HG02763 (cell line): ENCODE results near the gene INHA.
A peak's percentile ranks its signal among the peaks of the same experiment; 100 is the strongest.

Experiments
- ATAC-seq: cut with Tn5 transposase; IDR thresholded peaks from one replicate; pipeline ENCODE4 v1.9.1; 2021; ENCODE audit warnings: mild to moderate bottlenecking, moderate library complexity; ENCODE audit not compliant: unreplicated experiment

INHA gene

GRCh38 chr2:219608399-219608964, 36.4 kb downstream of the INHA start:
- ATAC-seq, result no peak

DNA sequence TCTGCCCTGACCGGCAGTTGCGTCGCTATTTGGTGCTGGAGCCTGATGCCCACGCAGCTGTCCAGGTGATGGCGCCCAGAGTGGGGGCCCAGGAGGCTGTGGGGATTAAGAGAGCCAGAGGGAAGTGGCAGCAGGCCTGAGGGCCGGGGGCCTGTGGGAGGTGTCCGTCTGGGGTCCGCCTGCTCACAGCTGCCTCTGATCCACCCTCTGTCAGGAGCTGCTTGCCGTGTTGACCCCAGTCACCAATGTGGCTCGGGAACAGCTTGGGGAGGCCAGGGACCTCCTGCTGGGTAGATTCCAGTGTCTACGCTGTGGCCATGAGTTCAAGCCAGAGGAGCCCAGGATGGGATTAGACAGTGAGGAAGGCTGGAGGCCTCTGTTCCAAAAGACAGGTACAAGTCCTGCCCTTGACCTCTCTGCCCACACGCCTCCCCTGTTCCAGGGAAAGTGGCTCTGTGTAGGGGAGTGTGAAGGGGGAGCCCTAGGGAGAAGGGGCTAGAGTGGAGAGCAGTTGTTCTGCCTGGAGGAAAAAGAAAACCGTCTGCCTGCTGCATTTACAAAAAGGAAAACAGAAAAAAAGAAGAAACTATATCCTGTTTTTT, 37.1 kb downstream of the INHA start:
- no peak for ATAC-seq

DNA sequence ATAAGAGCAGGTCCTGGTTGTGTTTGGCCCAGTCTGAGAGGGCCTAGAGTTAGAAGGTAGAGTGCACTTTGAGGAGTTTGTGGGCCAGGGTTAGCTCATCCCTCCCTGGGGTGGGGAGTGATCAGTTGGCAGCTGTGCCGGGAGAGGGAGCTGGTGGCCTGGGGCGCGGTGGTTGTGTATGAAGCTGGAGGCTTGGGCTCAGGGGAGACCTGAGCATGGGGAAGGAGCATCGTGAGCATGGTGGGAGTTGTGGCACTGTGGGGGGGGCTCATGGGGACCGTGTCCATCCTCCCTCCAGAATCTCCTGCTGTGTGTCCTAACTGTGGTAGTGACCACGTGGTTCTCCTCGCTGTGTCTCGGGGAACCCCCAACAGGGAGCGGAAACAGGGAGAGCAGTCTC, 39.2 kb downstream of the INHA start:
- ATAC-seq, result no peak

- no peak for ATAC-seq
Observed at GRCh38 chr2:219611866-219612576, 39.9 kb downstream of the INHA start.

- ATAC-seq, result peak; percentile 38
Observed at GRCh38 chr2:219612577-219613286, 40.6 kb downstream of the INHA start.

DNA sequence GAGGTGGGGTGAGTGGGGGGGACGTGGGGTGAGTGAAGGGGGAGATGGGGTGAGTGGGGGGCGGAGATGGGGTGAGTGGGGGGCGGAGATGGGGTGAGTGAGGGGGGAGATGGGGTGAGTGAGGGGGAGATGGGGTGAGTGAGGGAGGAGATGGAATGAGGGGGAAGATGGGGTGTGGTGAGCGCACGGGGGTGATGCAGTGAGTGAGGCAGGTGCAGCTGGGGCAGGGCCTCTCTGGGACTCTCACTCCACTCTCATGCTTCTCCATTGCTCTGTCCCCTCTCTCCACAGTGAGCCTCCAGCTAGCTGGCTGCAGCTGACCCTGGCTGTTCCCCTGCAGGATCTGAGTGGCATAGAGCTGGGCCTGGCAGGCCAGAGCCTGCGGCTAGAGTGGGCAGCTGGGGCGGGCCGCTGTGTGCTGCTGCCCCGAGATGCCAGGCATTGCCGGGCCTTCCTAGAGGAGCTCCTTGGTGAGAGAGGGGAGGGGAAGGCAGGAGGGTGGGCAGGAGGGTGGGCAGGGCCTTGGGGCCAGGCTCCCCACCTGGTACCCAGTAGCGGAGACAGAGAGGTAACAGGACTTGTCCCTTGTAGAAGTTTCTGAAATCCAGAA, 41.5 kb downstream of the INHA start:
- no peak for ATAC-seq

DNA sequence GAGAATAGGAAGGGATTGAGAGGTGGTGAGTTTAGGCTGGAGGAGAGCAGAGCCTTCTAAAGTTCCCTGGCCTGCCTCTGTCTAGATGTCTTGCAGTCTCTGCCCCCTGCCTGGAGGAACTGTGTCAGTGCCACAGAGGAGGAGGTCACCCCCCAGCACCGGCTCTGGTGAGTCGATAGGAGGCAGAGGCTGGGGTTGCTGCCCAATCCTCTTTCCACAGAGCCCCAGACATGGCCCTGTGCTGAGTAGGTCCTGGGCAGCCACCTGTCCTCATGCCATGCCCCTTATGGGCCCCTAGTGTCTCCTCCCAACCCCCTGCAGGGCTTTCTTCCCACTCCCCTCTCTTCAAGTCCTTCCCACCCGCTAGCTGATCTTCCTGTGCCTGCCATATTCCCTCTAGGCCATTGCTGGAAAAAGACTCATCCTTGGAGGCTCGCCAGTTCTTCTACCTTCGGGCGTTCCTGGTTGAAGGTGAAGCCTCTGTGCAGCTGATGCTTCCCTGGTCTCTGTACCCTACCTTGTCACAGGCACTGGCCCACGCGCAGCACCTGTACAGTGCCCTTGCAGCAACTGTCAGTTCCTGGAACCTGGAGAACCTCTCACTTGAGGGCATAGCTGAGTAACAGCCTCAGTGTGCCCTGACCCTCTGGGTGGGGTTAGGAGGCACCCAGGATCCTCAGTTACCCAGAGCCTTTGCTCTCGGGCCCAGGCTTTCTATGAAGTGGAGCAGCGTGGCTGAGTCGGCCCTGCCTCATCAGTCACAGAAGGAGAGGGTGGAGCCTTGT, 42.2 kb downstream of the INHA start:
- no peak for ATAC-seq

- no peak for ATAC-seq
Observed at GRCh38 chr2:219615036-219615435, 42.9 kb downstream of the INHA start.

DNA sequence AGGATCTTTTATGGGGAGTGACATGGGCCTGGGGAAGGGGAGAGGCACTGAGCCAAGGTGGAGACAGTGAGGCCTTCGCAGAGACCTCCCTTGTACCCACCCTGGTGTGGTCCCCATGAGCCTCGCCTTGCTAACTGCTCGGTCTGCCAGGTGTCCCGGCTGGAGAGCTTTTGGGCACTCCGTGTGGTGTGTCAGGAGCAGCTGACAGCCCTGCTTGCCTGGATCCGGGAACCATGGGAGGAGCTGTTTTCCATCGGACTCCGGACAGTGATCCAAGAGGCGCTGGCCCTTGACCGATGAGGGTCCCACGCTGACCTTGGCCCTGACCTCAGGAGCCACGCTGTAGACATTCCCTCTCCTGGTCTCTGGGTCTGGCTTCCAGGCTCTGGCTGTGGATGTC, 43.8 kb downstream of the INHA start:
- ATAC-seq, result no peak

DNA sequence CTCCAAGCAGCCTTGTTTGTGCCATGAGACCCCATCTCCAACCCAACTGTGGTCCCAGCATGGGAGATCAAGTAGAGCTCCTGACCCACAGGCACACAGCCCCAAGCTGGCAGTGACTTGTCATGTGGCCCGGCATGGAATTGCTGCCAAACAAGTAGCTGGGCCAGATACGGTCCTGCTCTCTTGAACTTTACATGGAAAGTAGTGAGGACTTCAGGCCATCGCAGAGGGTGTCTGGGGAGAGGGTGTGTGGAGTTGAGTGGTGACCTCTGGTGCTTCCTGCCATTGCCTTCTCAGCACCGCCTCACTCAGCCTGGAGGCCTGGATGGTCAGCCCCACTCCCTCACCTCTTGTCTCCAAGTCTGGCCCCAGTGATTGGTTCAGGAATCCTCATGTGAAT, 44.4 kb downstream of the INHA start:
- no peak for ATAC-seq

GRCh38 chr2:219618733-219619122, 46.6 kb downstream of the INHA start:
- ATAC-seq, result no peak

GRCh38 chr2:219619235-219619634, 47.1 kb downstream of the INHA start:
- no peak for ATAC-seq

GRCh38 chr2:219620546-219620945, 48.4 kb downstream of the INHA start:
- no peak for ATAC-seq

DNA sequence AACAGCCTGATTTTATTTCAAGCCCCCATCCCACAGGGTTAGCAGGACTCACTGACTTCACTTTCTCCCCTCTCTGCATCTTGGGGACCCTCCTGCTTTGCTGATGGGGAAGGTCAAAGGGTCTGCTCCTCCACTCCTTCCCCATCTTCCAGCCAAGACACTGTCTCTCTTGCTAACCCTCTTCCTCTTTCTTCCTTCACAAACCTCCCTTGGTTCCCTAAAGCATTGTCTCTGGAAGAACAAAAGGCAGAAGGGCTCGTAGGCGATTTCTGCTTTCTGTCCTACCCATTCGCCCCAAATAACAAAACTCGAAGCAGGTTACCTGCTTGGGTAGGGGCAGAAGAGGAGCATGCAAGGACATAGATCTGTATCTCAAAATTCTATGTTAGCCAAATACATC, 49.8 kb downstream of the INHA start:
- no peak for ATAC-seq

DNA sequence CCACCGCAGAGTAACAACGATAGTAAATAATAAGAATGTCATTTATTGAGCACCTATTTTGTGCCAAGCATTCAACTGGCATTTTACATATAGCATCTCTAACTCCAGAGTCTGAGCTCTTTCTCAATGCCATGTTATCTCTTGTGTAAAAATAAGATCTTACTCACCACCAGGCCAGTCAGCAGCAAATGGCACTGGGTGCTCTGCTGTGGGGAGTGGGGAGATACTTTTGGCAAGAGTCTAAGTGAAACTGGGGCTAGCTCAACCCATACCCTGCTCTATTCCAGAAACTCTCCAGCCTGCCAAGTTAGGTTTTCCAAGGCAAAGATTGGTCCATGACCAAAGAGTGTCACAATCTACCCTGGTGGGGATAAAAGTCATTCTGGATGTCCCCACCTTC, 50.4 kb downstream of the INHA start:
- no peak for ATAC-seq

DNA sequence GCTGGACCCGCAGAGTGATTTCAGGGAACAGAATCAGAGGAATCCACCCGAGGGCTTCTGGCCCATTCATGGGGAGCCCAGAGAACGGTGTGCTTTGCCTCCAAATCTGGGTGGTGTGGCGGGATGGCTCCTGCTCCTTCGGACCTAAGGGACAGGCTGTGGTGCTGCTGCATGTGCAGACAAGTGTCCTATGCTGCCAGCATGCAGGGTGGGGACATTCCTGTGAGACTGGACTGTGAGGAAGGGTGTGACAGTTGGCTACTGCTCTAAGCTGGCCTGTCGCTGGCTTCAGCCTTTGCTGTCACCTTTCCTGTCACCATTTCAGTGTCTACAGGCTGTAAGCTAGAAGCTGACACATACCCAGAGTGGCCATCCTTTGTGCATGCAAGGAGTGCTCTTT, 52.5 kb downstream of the INHA start:
- ATAC-seq, result no peak

DNA sequence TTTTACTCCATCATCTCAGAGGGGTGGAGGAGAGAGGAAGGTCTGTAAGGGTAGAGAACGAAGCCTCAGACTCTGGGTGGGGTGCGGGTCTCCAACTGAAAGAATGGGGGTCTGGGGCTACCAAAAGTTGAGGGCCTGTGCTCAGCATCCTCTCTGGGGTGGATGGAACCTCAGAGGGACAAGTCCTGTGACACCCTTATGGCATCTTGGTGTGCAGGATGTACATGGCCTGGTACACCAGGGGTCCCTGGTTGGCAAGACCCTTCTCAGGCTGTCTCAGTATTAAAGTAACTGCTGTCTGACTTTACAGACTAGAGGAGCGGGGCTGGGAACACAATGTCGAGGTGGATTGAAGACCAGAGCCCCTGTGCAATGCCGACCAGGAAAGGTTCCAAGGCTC, 53.1 kb downstream of the INHA start:
- ATAC-seq, result no peak
